GM21367 (cell line): ENCODE results near the gene GRHL1.
"Not testable (repeated sequence)": the region's sequence is repeated elsewhere in the genome, so short reads cannot be mapped to it uniquely, and the experiment has no call there.

ENCODE experiments used
- ATAC-seq: cut with Tn5 transposase; IDR thresholded peaks from one replicate; pipeline ENCODE4 v1.9.1; 2021; ENCODE audit not compliant: unreplicated experiment

The GRHL1 gene, protein sequence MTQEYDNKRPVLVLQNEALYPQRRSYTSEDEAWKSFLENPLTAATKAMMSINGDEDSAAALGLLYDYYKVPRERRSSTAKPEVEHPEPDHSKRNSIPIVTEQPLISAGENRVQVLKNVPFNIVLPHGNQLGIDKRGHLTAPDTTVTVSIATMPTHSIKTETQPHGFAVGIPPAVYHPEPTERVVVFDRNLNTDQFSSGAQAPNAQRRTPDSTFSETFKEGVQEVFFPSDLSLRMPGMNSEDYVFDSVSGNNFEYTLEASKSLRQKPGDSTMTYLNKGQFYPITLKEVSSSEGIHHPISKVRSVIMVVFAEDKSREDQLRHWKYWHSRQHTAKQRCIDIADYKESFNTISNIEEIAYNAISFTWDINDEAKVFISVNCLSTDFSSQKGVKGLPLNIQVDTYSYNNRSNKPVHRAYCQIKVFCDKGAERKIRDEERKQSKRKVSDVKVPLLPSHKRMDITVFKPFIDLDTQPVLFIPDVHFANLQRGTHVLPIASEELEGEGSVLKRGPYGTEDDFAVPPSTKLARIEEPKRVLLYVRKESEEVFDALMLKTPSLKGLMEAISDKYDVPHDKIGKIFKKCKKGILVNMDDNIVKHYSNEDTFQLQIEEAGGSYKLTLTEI

DNA sequence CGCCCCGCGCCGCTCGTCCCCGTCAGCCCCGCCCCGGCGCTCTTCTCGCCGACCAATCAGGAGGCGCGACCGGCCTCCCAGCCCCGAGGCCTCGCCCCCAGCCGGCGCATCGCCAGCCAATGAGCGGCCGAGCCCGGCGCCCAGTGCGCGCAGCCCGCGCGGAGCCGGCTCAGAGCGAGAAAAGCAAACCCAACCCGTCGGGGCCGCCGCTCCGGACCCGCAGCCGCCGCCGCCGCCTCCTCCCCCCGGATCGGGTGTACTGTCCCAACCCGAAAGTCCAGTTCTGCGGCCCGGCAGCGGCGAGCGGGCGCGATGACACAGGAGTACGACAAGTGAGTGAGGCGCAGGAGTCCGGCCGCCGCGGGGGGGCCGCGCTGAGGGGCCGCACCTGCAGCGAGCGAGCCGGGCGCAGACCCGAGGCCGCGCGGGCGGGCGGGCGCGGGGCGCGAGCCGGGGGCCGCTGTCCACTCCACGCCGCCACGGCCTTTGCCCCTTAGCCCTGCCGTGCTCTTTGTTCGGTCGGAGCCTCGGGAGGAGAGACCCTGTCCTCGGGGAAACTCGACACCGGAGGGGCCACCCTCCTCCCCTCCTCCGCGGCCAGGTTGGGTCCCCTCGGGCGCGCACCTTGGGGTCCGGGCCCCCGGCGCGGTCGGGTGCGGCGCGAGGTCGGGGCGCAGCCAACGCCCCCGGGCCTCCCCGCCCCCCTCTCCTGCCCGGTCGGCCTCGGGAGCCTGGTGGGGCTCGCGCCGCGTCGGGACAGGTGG is at the start of gene GRHL1:
Gene GRHL1, plus strand, starts transcription at position 172 of the 764 bp plus-strand sequence. Its CDS starts 141 bp downstream, at position 313.
- peak; percentile 88 for ATAC-seq

DNA sequence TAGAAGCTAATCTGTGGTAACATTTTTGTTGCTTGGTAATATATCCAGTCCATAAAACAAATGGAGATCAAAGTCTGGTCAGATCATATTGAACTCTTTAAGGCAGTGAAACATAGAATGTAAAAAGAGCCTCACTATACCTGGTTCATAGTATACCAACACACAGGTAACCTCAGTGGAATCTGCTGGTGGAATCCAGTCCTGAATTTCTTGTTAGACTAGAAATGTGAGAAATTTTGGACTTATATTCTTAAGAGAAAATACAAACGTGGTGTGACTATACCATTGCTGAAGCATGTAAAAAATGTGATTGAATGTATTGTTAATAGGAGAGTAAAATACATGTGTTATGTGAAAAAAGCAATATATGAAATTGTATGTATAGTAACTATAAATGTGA is 46.1 kb upstream of the GRHL1 start:
- no peak for ATAC-seq

DNA sequence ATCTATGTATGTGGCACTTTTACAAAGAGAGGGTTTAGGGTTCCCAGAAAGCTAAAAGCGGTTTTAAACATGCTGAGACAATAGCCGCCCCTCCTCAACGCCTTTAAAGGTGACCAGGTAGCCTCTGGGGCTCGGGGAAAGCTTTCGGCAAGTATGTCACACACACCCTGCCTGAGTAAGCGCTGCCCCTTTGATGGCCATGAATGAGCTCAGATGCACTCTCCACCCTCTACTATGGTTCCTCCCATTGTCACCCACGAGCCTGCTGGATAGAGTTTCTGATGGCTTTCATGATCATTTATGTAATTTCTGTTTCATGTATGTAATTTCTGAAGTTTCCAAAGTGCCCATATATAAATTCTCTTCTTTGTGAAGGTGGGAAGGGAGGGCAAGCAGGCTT is 44.1 kb upstream of the GRHL1 start:
- ATAC-seq: no peak

DNA sequence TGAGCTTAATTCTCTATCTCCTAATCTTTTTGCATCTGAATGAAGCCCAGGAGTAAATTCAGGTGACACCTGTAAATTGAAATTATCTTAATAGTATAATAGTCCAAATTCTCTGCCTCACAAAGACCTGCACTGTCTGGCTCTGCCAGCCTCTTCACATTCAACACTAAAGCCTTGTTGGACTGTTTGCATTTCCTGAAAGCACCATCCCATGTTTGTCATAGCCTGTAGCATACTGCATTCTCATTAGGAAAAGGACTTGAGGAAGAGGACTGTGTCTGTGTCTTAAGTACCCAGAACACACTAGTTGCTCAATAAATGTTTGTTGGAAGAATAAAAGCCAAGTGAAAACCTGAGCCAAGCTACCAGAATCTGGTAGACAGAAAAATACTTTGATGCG is 42.9 kb upstream of the GRHL1 start:
- ATAC-seq: no peak

DNA sequence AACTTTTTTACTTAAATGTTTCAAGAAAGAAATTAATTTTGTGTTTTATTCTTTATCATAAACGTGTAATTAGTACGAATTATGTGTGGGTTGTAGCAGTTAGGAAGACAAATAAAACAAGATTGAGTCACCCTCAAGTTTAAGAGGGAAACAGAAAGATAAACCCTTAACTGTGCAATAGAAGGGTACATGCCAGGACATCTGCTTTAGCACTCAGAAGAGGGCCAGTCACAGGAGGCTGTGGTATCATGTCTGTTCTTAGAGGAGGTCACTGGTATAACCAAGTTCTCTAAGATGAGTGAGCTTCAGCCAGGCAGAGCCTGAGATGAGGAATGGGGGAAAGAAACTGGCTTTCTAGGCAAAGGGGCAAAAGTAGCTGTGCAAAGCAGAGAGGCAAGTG is 42.4 kb upstream of the GRHL1 start:
- no peak for ATAC-seq

DNA sequence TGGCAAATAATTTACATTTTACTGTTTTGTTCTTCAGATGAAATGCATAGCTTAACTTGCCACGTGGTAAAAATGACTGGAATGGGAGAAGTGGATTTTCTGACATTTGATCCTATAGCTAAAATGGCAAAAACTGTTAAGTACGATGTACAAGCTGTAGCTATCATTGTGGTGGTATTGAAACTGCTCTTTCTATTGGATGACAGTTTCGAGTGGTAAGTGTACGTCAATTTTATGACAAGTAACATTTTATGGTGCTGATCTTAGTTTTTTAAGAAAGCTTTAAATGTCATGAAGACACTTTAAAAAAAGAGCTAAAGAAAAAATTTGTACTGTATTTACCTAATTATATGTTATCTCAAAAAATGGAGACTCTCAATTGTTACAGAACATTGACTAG is 40.8 kb upstream of the GRHL1 start:
- ATAC-seq: no peak

DNA sequence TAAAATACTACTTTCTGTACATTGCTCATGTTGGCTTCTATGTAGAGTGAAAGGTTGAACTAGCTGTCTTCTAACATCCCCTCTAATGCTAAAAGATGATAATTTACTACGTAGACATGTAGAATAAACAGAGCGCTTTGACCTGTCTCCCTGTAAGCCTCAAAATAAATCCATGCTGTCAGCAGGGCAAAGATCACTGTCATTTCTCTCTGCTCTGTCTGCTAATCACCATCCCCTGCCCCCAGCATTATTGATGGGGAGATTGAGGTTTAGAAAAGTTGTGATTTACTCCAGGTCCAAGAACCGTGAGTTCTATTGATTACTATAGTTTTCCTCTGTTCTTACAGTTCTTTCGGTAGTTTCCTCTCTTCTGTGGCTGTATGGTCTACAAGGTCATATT is 39.0 kb upstream of the GRHL1 start:
- ATAC-seq: no peak

DNA sequence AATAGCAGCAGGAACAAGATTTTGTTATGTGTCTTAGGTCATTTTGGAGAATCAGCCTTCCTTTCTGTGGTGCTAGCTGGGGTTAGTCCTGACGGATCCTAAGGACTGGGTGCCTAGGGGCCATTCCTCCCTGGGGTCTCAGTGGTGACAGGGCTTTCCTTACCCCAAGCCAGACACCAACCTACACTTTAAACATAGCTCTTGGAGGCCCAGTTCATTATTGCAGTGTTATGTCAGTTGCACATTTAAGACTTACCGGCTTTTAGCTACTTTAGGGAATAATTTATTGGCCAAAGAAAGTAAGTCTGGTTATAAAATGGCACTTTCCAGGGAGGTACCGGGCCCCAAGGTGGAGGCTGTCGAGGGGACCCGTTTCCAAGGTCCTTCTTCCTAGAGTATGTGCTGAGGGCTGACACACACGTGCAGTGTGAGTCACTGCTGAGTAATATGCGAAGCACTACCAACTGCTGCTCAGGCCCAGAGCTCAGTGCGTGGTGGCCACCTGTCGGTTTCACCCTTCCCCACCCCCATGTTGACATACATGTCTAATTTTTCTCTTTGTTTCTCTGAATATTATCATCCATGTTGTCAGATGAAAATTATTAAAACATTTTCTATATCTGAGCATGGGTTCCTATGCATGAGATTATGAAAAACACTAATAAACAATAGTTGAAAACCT is 37.0 kb upstream of the GRHL1 start:
- ATAC-seq: peak; percentile 97

DNA sequence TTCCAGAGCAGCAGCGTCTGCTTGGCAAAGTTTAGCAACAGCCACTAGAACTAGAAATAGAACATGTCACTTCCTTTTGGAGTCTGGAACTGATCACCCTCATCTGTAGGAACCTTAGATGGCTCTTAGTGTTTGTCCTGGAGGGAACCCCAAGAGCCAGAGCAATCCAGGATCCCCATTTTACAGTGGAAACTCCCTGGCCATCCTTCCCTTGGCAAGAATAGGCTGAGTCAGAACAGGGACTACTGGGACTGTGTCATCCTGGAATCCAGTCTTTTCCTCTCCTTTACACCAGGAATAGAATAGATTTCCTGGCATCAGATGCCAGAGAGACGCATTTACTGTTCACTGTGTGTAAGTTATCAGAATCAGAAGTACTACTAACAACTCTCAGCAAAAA is 33.2 kb upstream of the GRHL1 start:
- ATAC-seq: no peak

DNA sequence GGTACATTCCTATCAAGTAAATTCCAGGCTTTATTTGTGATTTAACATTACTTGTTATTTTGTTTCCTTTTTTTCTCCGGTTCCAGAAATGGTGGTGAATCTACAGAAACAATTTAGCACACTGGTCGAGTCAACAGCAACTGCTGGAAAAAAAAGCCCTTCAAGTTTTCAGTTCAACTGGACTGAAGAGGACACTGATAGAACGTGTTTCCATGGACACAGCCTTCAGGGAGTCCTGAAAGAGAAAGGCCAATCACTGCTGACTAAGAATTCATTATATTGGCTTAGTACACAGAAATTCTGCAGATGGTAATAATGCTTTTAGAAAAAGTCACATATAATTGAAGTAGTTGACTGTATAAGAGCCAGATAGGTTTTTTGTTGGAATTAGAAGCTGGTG is 32.0 kb upstream of the GRHL1 start:
- ATAC-seq: no peak

DNA sequence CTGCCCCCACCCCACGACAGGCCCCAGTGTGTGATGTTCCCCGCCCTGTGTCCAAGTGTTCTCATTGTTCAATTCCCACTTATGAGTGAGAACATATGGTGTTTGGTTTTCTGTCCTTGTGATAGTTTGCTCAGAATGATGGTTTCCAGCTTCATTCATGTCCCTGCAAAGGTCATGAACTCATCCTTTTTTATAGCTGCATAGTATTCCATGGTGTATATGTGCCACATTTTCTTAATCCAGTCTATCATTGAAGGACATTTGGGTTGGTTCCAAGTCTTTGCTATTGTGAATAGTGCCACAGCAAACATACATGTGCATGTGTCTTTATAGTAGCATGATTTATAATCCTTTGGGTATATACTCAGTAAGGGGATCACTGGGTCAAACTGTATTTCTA is 24.5 kb upstream of the GRHL1 start:
- ATAC-seq: not testable (repeated sequence)

DNA sequence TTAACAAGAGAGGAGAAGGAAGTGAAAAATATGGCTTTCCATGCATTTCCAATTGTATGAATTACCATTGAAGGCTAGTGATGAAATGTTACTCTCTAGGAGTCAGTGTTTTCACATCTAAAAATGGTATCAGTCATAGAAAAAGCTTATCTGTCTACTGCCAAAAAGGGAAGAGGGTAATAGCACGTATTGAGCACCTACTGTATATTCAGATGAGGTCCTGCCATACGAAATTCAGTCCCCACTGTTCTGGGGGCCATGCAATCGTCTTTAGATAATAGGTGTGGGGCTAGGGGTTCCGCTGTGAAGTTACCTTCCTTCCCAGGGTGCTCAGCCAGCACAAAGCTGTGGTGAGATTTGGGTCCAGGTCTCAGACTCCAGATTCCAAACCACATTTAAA is 14.2 kb upstream of the GRHL1 start:
- ATAC-seq: no peak

DNA sequence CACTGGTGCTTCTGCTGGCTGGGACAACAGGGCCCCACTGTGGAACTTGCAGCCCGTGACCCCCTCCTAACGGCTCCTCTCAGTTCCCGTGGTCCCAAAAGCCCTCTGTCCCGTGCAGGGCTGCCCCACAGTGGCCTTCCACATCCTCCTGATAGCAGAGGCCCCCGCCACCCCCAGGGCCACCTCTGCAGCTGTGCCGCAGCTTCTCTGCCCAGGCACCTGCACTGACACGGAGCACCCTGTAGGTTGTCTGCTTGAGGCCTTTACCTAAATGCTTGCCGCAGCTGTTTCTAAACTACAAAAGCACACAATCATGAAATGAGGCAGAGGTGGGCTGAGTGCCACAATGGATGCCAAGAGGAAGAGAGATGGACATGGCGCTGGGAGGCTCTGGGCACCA is 13.5 kb upstream of the GRHL1 start:
- no peak for ATAC-seq

DNA sequence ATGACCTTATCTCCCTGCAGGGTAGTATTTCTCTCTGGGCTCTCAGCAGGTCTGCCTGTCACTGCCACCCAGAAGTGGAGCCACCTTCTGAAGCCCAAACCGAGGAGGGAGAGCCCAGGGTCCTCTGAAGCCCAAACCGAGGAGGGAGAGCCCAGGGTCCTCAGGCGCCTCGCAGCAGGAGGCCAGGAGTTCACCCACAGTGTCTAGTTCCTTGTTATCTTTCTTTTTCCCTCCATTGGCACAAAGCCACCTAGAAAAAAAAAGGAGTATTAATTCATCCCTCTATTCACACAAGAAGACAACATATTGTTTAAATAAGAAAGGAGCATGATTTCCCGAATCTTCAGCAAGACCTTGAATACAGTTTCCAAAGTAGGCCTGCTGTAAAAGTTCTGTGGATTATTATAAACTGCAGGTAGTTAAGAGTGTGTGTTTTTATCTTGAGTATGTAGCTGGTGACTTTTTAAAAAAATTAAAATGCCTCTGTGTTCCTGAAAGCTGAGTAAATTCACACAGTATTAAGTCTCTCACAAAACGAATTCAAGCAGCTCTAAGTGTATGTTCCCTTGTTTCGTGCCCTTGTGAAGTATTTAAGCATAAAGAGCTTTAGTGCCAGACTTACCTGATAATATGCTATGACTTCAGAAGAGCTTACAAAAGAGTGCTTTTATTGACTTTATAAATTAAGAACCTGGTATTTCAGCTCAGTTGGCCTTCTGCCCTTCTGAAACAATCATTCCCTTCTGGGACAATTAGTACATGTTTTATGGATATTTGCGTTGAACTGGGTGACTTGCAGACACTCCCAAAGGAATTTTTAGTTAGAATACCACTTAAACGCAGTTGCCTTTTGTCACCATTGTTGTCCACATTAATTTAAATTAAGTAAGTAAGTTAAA is 11.7 kb upstream of the GRHL1 start:
- no peak for ATAC-seq

DNA sequence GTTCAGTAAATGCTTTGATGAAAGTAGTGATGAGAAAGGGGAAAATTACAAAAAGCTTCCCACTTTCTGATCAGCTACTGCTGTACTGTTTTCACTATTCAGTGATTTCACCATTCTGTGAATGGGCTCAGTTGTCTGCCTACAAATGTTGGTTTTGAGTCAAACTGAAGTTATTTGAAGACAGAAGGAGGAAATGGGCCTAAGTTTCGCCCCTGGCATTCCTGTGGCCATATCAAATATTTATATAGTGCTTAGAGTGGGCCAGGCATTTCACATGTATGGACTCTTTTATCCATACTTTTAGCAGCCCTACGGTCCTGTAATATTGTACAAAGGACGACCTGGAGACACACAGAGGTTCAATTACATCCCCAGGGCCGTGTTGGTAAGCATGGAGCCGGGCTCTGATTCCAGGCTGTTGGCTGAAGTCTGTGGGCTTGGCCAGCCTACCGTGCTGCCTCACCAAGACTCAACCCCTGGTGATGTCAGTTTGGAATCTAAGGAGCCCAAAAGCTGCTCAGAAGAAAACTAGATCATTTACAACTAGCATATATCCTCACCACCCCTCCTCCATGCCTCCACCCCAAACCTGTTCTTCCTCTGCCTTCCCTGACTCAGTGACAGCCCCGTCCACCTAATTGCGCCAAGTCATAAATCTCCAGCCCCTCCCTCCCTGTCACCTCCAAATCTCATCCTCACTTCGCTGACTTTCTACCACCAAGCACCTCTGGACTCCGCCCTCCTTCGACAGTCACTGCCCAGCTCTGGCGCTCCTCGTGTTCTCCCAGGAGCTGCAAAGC is 10.1 kb upstream of the GRHL1 start:
- no peak for ATAC-seq

DNA sequence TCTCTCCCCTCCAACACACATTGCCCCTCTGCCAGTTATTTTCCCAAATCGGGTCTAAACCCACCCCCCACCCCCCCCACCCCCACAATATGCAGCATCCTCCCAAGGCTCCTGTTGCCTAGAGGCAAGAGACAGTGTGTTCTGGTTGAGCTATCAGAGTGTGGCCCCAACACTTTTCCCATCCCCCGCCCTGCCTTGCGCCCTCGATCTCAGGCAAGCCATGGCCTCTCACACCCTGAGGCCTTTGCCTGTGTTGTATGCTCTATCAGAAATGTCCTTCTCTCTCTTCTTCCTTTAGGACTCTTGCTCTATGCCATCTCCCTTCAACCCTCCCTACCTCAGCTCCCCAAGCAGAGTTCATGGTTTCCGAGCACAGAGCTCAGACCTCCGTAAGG is 9.5 kb upstream of the GRHL1 start:
- no peak for ATAC-seq

DNA sequence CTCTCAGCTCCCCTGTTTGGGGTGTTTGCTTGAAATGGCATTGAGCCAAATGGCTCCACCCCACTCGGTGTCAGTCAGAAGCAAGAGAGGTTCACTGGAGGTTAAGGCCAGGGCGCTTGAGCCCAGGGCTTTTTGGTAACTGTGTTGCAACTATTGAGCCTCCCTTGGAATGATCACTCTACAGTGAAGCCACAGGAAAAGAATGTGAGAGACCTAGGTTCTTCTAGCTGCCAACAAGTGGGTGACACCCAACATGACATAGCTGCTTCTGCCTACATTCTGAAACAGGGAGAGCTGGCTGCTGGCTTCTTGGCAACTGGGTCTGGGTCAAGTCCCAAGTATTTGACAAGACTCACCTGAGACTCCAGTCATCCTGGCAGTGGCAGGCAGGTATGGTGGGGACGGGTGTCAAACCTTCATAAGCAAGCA is 7.1 kb upstream of the GRHL1 start:
- ATAC-seq: no peak

DNA sequence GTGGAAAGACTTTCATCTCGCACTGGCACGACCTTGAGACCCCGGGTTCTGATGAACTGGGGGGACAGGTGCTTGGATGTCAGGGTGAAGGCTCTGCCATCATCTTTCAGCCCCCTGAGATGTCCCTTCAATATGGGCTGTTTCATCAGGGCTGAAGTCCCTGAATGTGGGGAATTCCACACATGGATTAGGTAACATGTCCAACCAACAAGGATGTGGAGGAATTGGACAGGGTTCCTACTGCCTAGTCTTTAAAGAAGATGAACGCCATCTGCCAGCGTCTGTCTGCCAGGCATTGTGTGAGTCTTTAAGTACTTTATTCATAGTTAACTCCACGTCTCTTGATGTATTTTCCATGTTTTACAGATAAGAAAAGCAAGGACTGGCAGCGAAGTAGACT is 5.9 kb upstream of the GRHL1 start:
- ATAC-seq: no peak

DNA sequence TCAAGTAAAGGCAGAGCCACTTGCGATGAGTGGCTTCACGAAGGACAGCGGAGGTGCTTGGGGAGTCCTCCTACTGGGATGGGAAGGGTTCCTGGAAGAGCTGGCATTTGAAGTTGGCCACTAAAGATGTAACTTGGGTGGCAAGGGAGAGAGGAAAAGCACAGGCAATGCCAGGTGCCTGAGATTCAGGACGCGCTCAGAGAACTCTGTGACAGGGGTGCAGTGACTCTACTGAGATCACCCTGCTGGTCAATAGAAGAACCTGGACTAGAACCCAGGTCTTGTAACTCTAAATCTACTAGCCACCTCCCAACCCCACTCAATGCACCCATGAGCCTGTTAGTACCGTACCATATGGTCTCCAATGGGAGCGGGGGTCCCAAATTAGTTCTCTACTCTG is 5.4 kb upstream of the GRHL1 start:
- ATAC-seq: no peak

DNA sequence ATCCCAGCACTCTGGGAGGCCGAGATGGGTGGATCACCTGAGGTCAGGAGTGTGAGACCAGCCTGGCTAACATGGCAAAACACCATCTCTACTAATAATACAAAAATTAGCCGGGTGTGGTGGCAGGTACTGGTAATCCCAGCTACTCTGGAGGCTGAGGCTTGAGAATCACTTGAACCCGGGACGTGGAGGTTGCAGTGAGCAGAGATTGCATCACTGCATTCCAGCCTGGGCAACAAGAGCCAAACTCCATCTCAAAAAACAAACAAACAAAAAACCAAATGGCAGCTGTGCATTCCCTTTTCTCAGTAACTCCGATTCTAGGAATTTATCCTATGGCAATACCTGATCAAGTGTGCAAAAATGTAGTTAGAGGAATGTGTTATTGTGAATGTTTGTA is 4.7 kb upstream of the GRHL1 start:
- ATAC-seq: no peak
